Glomerular visceral epithelial cell (primary cell): ENCODE measurements around the gene CD83.
"Not testable (repeated sequence)": the region's sequence is repeated elsewhere in the genome, so short reads cannot be mapped to it uniquely, and the experiment has no call there.

Experiments used
- DNase-seq: peaks from one replicate; pipeline ENCODE4 v3.0.0-alpha.2; 2016; ENCODE audit errors: extremely low spot score

CD83 gene, protein sequence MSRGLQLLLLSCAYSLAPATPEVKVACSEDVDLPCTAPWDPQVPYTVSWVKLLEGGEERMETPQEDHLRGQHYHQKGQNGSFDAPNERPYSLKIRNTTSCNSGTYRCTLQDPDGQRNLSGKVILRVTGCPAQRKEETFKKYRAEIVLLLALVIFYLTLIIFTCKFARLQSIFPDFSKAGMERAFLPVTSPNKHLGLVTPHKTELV

GRCh38 chr6:14117158-14118090 lies at the start of gene CD83:
TSS of gene CD83 (plus strand) at chr6:14117772. CDS start at chr6:14117812, 40 bp downstream.
- DNase-seq = peak; percentile 88

DNA sequence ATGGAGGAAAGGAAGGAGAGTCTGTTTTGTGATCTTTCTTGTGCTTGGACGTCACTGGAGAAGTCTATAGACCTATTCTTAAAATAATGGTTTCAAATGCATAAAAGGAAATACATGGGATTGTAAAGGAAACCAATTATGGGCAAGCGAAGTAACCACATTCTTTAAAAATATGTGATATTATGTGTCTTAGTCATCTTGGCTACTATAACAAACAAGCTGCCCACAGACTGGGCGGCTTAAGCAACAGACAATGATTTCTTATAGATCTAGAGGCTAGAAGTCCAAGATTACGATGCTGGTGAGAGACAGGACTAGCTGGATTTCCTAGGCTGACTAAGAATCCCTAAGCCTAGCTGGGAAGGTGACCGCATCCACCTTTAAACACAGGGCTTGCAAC lies 49.4 kb upstream of the CD83 start:
- peak; percentile 81 for DNase-seq

GRCh38 chr6:14068623-14069022 lies 48.9 kb upstream of the CD83 start:
- no peak for DNase-seq

DNA sequence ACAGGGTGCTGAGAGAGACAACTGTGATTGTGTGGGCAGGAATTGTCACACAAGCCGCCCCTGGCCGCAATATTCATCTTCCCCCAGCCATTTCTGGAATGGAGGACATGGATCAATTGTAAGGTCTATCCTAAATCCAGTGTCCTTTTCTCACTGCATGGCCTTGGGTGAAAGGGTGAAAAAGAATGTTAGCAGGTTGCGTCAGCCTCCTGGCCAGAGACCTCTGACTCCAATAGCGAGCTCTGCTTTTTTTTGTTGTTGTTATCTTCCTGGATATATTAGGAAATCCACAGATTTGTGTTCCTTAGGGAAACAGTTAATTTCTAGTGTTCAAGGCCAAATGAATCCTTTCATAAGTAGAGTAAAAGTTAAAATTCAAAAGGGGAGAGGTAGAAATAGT lies 47.1 kb upstream of the CD83 start:
- no peak for DNase-seq

DNA sequence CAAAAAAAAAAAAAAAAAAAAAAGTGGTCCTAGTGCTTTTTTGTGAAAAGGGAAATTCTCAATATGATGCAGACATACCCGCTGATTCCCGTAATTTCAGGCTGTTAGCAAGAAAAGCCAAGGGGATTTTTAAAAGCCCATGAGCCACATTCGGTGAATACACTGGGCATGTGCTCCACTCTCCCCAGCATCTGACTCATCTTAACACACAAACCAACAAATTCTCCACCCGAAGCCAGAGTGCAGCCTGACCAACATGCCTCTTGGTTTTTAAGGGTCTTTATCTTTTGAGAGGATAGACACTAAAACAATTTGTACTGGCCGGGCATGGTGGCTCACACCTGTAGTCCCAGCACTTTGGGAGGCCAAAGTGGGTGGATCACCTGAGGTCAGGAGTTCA lies 45.5 kb upstream of the CD83 start:
- DNase-seq = peak; percentile 16

- DNase-seq = not testable (repeated sequence)
Observed at GRCh38 chr6:14073561-14074354, 43.8 kb upstream of the CD83 start.

- DNase-seq = no peak
Observed at GRCh38 chr6:14074476-14075094, 43.0 kb upstream of the CD83 start.

DNA sequence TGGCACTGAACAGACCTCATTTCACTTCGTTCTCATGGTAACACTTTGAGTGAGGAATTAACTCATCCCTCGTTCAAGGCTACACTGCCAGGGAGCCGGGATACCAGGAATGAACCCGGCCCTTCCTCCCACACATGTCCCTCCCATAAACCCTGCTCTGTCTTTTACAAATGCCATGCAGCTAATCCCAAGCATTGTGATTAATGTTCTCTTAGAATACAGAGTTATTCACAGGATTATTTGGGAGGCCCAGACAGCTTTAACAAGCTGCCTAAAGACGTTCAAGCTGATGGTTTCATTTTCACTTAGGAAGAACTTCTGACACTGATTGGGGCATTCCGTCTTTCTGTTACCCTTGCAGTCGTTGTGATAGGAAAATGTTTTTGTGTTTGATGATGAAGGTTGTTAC lies 42.5 kb upstream of the CD83 start:
- DNase-seq = peak; percentile 43

DNA sequence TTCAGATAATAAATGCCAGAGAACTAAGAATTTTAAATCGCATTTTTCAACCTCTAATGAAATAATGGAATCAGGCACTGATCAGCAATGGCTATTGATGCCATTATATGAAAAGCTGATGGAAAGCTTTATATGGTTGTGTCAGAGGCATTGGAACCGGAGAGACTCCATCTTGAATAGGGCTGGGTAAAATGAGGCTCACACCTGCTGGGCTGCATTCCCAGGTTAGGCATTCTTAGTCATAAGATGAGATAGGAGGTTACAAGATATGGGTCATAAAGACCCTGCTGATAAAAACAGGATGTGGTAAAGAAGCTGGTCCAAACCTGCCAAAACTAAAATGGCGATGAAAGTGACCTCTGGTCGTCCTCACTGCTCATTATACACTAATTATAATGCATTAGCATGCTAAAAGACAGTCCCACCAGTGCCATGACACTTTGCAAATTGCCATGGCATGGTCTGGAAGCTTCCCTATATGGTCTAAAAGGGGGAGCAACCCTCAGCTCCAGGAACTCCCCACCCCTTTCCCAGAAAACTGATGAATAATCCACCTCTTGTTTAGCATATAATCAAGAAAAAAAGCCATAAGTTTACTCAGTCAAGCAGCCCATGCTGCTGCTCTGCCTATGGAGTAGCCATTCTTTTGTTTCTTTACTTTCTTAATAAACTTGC lies 40.2 kb upstream of the CD83 start:
- no peak for DNase-seq

DNA sequence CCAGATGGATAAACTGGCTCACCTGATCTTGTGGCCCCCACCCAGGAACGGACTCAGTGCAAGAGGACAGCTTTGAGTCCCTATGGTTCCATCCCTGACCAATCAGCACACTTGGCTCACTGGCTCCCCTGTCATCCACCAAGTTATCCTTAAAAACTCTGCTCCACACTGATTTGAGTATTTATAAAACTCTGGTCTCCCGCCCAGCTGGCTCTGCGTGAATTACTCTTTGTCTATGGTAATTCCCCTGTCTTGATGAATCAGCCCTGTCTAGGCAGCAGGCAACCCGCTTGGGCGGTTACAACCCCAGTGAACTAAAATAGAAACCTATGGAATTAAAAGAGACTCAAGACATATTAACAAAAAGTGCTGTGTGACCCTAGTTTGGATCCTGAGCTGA lies 38.1 kb upstream of the CD83 start:
- peak; percentile 45 for DNase-seq

DNA sequence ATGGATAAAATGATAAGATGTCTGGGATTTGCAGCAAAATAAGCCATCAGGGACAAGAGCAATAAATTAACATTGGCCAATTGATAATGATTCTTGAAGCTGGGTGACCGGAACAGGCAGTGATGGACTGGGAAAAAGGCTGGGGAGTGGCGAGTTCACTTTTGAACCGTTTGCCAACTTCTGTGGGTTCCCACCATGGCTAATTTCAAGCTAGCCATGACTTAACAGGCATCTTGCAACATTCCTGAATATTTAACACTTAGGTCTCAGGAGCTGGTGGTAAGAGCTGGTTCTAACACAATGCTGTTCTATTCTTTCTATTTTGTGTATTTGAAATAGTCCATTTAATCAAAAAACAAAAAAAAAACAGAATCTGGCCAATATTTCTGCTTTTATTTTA lies 37.6 kb upstream of the CD83 start:
- no peak for DNase-seq

- DNase-seq = no peak
Observed at GRCh38 chr6:14081126-14081525, 36.4 kb upstream of the CD83 start.

DNA sequence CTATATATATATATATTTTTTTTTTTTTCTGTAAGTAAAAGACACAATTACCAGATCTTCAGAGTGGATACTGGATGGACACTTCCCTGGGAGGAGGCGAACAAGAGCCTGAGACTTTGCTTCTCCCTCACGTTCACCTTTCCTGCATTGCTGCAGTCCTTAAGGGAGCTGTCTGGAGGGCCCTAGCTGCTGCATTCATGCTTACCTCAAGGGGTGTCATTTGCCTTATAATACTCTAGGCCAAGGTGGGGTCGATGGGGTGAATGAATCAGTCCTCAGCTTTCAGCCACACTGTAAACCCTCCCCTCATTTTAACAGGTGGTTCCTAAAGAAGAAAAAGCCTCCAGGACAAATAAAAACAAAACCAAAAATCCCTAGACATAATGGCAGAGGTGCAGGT lies 34.8 kb upstream of the CD83 start:
- DNase-seq = no peak

GRCh38 chr6:14083262-14083661 lies 34.3 kb upstream of the CD83 start:
- DNase-seq = no peak

DNA sequence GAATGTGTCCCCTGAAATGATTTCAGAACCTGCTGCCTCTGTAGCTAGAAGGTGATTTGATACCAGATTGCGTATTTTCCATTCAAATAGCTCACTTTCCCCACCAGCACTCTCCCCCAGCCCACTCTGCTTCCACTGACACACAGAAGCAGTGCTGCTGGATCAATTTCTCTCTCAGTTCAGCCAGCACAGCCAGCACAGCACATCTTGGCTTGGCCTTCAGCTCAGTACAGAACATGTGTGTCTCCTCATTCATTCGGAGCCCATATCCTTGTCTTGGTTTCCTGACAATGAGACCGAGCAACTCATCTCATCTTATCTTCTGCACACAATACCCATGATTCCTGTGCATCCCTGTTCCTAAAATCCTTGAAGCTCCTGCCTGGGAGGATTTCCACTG lies 33.8 kb upstream of the CD83 start:
- no peak for DNase-seq

GRCh38 chr6:14084388-14084787 lies 33.2 kb upstream of the CD83 start:
- no peak for DNase-seq

GRCh38 chr6:14085176-14085787 lies 32.3 kb upstream of the CD83 start:
- no peak for DNase-seq

DNA sequence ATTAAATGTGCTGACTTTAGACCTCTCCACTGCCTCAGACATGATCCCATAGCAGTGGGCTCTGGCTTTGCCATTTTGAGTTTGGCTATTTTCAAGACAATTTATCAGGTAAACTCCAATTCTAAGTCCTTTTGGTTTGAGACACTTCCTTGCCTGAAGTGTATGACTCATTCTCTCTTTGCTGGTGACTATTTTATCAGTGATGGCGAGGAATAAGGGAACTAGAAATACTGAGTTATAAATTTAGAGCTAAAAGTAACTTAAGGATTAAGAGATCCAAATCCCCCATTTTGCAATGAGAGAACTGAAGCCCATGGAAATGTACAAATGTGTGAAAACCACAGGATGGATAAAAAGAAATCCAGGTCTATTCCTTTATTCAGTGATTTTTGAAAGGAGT lies 30.9 kb upstream of the CD83 start:
- no peak for DNase-seq

- DNase-seq = no peak
Observed at GRCh38 chr6:14088600-14089192, 28.9 kb upstream of the CD83 start.

- no peak for DNase-seq
Observed at GRCh38 chr6:14089224-14089623, 28.3 kb upstream of the CD83 start.
